Endothelial cell of umbilical vein (primary cell): ENCODE results near the gene ZNF280D.

Experiments used
- EZH2 ChIP-seq: IDR thresholded peaks from 2 replicates; pipeline ENCODE4 v1.6.1; 2012; ENCODE audit warnings: borderline replicate concordance, low read depth, mild to moderate bottlenecking, moderate library complexity, low read length, inconsistent platforms; ENCODE audit not compliant: severe bottlenecking
- FOS ChIP-seq: IDR thresholded peaks from 2 replicates; pipeline ENCODE4 v1.6.1; 2011; ENCODE audit warnings: mild to moderate bottlenecking, low read length, moderate library complexity, borderline replicate concordance; ENCODE audit not compliant: insufficient read depth
- MAX ChIP-seq: IDR thresholded peaks from 2 replicates; pipeline ENCODE4 v1.6.1; 2011; ENCODE audit not compliant: insufficient read depth, insufficient read length
- MYC ChIP-seq: IDR thresholded peaks from one replicate; pipeline ENCODE4 v1.6.1; 2011; ENCODE audit warnings: mild to moderate bottlenecking, low read depth, low read length
- POLR2A ChIP-seq: IDR thresholded peaks from 2 replicates; pipeline ENCODE4 v1.6.1; 2012; ENCODE audit warnings: low read depth, mild to moderate bottlenecking, control low read depth, low read length
- POLR2AphosphoS5 ChIP-seq: IDR thresholded peaks from 2 replicates; pipeline ENCODE4 v1.6.1; 2012; ENCODE audit warnings: low read depth, mild to moderate bottlenecking, control low read depth, low read length, moderate library complexity; ENCODE audit not compliant: insufficient read depth
- TF ChIP-seq, protein P1 (sequence below), 2 donors: IDR thresholded peaks; 1 replicate in 1 of 2; 2 replicates in 1 of 2; pipeline ENCODE4 v1.5.1; 2011; ENCODE audit warnings: low read length in 2 of 2, mild to moderate bottlenecking in 2 of 2, moderate library complexity in 2 of 2, control low read depth in 1 of 2, inconsistent platforms in 1 of 2, low read depth in 1 of 2; ENCODE audit not compliant: insufficient read depth in 1 of 2; ENCODE audit errors: extremely low read depth in 1 of 2

DNA sequence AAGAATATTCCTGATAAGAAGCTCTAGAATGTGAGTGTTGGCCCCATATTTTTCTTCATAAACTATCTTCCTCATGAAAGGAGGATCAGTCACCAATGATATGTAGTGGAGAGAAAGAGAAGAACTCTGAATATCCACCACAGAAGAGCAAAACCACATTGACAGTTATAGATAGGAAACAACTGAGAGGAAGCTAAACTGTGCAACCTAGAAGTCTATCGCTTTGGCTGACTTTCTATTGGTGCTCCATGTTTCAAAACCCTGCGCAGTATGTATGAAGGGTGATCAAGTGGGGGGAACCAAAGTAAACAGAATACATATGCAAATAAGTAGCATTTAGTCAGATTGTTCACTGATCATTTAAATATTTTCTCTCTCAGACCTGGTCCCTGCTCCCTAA, 41.0 kb upstream of the ZNF280D start:
- TF ChIP-seq, protein P1, sequence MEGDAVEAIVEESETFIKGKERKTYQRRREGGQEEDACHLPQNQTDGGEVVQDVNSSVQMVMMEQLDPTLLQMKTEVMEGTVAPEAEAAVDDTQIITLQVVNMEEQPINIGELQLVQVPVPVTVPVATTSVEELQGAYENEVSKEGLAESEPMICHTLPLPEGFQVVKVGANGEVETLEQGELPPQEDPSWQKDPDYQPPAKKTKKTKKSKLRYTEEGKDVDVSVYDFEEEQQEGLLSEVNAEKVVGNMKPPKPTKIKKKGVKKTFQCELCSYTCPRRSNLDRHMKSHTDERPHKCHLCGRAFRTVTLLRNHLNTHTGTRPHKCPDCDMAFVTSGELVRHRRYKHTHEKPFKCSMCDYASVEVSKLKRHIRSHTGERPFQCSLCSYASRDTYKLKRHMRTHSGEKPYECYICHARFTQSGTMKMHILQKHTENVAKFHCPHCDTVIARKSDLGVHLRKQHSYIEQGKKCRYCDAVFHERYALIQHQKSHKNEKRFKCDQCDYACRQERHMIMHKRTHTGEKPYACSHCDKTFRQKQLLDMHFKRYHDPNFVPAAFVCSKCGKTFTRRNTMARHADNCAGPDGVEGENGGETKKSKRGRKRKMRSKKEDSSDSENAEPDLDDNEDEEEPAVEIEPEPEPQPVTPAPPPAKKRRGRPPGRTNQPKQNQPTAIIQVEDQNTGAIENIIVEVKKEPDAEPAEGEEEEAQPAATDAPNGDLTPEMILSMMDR (IDR thresholded peaks at IDR 0.05; ENCODE audit: extremely low read depth in 1 of 2, insufficient read depth in 1 of 2, low read depth in 1 of 2, low read length in 2 of 2), result no peak
- TF ChIP-seq FOS (no peak), POLR2A (no peak), MYC (no peak), EZH2 (no peak), POLR2AphosphoS5 (no peak), MAX (no peak)
